Hematopoietic multipotent progenitor cell (in vitro differentiated cells): ENCODE data around the gene USP11. TPM values are rescaled to one million over a fixed set of nuclear protein-coding genes. Genes with fewer than 3 reads are reported as not detected.
A peak's percentile ranks its signal among the peaks of the same experiment; 100 is the strongest.

ENCODE experiments used
- DNase-seq, 3 donors: peaks; one replicate each; pipeline ENCODE4 v3.0.0-alpha.2; 2011 to 2015; ENCODE audit warnings: low read depth in 2 of 3, low spot score in 2 of 3
- total RNA-seq: library from RNA; depleted of rRNA; stranded (reverse); fragments of >200 nt; gene quantifications from one replicate; pipeline ENCODE4 v1.2.3, GENCODE V29; 2012

USP11 gene
- total RNA-seq, 1 donor: 110 TPM

GRCh38 chrX:47223476-47224250 lies 9.1 kb upstream of the USP11 start:
- DNase-seq: no peak

- DNase-seq: no peak
These were observed 8.4 kb upstream of the USP11 start for GRCh38 chrX:47224266-47224895.

GRCh38 chrX:47224896-47225290 lies 7.9 kb upstream of the USP11 start:
- no peak for DNase-seq

- DNase-seq: no peak
These were observed 6.7 kb upstream of the USP11 start for GRCh38 chrX:47226071-47226470.

- no peak for DNase-seq
These were observed 6.1 kb upstream of the USP11 start for GRCh38 chrX:47226531-47227333.

GRCh38 chrX:47227334-47227583 lies 5.5 kb upstream of the USP11 start:
- DNase-seq: no peak

- no peak for DNase-seq
These were observed 4.1 kb upstream of the USP11 start for GRCh38 chrX:47228550-47229270.

- DNase-seq: no peak
These were observed 3.4 kb upstream of the USP11 start for GRCh38 chrX:47229427-47229826.

GRCh38 chrX:47230136-47230868 lies 2.5 kb upstream of the USP11 start:
- no peak for DNase-seq

GRCh38 chrX:47231167-47231566 lies 1.6 kb upstream of the USP11 start:
- DNase-seq: no peak

GRCh38 chrX:47232197-47232802 lies 509 bp upstream of the USP11 start:
- DNase-seq: no peak

GRCh38 chrX:47233333-47234113 lies 714 bp downstream of the USP11 start:
- peak; percentile 89 to 97 (median 94) for DNase-seq

- DNase-seq: no peak
These were observed 1.8 kb downstream of the USP11 start for GRCh38 chrX:47234583-47234982.

- no peak for DNase-seq
These were observed 2.9 kb downstream of the USP11 start for GRCh38 chrX:47235691-47236103.

- no peak for DNase-seq
These were observed 6.4 kb downstream of the USP11 start for GRCh38 chrX:47239199-47239598.

- DNase-seq: no peak
These were observed 7.2 kb downstream of the USP11 start for GRCh38 chrX:47239898-47240545.

GRCh38 chrX:47240619-47241018 lies 7.8 kb downstream of the USP11 start:
- no peak for DNase-seq

- DNase-seq: no peak
These were observed 8.6 kb downstream of the USP11 start for GRCh38 chrX:47241201-47242011.
